Glutamatergic neuron (in vitro differentiated cells): ENCODE results near the gene CRYL1. TPM values are rescaled to one million over a fixed set of nuclear protein-coding genes. Genes with fewer than 3 reads are reported as not detected.

Experiments used
- DNase-seq: peaks from one replicate; pipeline ENCODE4 v3.0.0; 2022
- H3K27ac Mint-ChIP-seq: one replicate; pipeline ENCODE4 v1.8.0; 2020; ENCODE audit warnings: mild to moderate bottlenecking, mixed read lengths, inconsistent platforms; ENCODE audit not compliant: unreplicated experiment
- H3K27me3 Mint-ChIP-seq: one replicate; pipeline ENCODE4 v1.8.0; 2020; ENCODE audit warnings: mild to moderate bottlenecking, moderate library complexity, mixed read lengths, inconsistent platforms; ENCODE audit not compliant: unreplicated experiment
- H3K36me3 Mint-ChIP-seq: one replicate; pipeline ENCODE4 v1.8.0; 2020; ENCODE audit warnings: mild to moderate bottlenecking, mixed read lengths, inconsistent platforms; ENCODE audit not compliant: unreplicated experiment
- H3K4me1 Mint-ChIP-seq: one replicate; pipeline ENCODE4 v1.8.0; 2020; ENCODE audit warnings: mild to moderate bottlenecking, low read depth, mixed read lengths, inconsistent platforms; ENCODE audit not compliant: unreplicated experiment
- H3K4me3 Mint-ChIP-seq: one replicate; pipeline ENCODE4 v1.8.0; 2020; ENCODE audit warnings: mild to moderate bottlenecking, mixed read lengths, inconsistent platforms; ENCODE audit not compliant: unreplicated experiment
- H3K9me3 Mint-ChIP-seq: one replicate; pipeline ENCODE4 v1.8.0; 2020; ENCODE audit warnings: mild to moderate bottlenecking, moderate library complexity, mixed read lengths, inconsistent platforms; ENCODE audit not compliant: unreplicated experiment
- CTCF ChIP-seq: fragments of 200-600 bp; sonication (generic); IDR thresholded peaks from one replicate; pipeline ENCODE4 v1.5.0; 2021; ENCODE audit not compliant: partially characterized antibody, unreplicated experiment
- total RNA-seq: library from RNA; stranded (reverse); fragmentation: NEBNext Ultra II Directional; extraction: Animal tissue kit (Norgen Biotek cat#: 25700); gene quantifications from one replicate; pipeline ENCODE4 v1.2.1, GENCODE V29; 2021; ENCODE audit not compliant: unreplicated experiment

The CRYL1 gene
- total RNA-seq, 1 donor from 2014 or later = 1.1 TPM

- H3K9me3 Mint-ChIP-seq = peaks cover 6% of the 10 kb centered on the region
- TF ChIP-seq CTCF = no peak
- no peak overlapping the region for H3K27ac Mint-ChIP-seq
- no peak for DNase-seq
- H3K4me1 Mint-ChIP-seq = no peaks in the 10 kb centered on the region
- no peak overlapping the region for H3K4me3 Mint-ChIP-seq
- no peaks in the 10 kb centered on the region for H3K36me3 Mint-ChIP-seq
- H3K27me3 Mint-ChIP-seq = no peaks in the 10 kb centered on the region
These were observed 74.3 kb downstream of the CRYL1 start for GRCh38 chr13:20451397-20451796.

- DNase-seq = no peak
- peaks cover 6% of the 10 kb centered on the region for H3K9me3 Mint-ChIP-seq
- no peak overlapping the region for H3K4me3 Mint-ChIP-seq
- no peaks in the 10 kb centered on the region for H3K4me1 Mint-ChIP-seq
- no peaks in the 10 kb centered on the region for H3K27me3 Mint-ChIP-seq
- no peaks in the 10 kb centered on the region for H3K36me3 Mint-ChIP-seq
- no peak overlapping the region for H3K27ac Mint-ChIP-seq
- no peak for TF ChIP-seq CTCF
These were observed 77.2 kb downstream of the CRYL1 start for GRCh38 chr13:20448470-20448869.

- Mint-ChIP-seq H3K4me3 (no peak overlapping the region), H3K27me3 (no peaks in the 10 kb centered on the region), H3K9me3 (peaks cover 5% of the 10 kb centered on the region), H3K27ac (no peak overlapping the region), H3K36me3 (no peaks in the 10 kb centered on the region), H3K4me1 (no peaks in the 10 kb centered on the region)
- no peak for DNase-seq
- no peak for TF ChIP-seq CTCF
These were observed 78.8 kb downstream of the CRYL1 start for GRCh38 chr13:20446900-20447299.

GRCh38 chr13:20446405-20446804 is 79.3 kb downstream of the CRYL1 start:
- H3K27me3 Mint-ChIP-seq = no peaks in the 10 kb centered on the region
- H3K9me3 Mint-ChIP-seq = peaks cover 3% of the 10 kb centered on the region
- H3K36me3 Mint-ChIP-seq = no peaks in the 10 kb centered on the region
- no peak for DNase-seq
- no peak overlapping the region for H3K4me3 Mint-ChIP-seq
- H3K27ac Mint-ChIP-seq = no peak overlapping the region
- TF ChIP-seq CTCF = no peak
- no peaks in the 10 kb centered on the region for H3K4me1 Mint-ChIP-seq

GRCh38 chr13:20442798-20443381 is 82.8 kb downstream of the CRYL1 start:
- no peak for DNase-seq
- Mint-ChIP-seq H3K27ac (no peak overlapping the region), H3K9me3 (peaks cover 3% of the 10 kb centered on the region), H3K4me3 (no peak overlapping the region), H3K4me1 (no peaks in the 10 kb centered on the region), H3K36me3 (no peaks in the 10 kb centered on the region), H3K27me3 (no peaks in the 10 kb centered on the region)
- TF ChIP-seq CTCF = no peak
